ENCODE data around the gene FGL2.

DNA sequence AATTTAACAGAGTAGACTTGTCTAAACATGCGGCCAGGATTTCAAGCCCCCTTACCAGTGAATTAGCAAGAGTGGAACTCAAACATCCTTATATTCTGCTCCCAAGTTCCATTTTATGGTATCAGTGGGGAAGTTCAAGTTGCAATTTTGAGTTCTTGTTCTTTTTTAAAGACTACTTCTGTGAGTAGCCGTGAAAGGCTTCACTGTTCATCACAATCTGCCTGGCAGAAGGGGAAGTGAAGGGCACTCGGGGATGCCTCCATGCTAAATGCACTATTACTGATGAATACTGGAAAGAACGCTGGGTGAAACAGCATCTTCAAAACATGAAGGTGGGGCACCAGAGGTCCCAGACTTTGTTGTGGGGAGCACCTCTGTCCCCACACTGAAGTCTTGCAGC, 22.4 kb upstream of the FGL2 start:
- TF ChIP-seq, protein P1, sequence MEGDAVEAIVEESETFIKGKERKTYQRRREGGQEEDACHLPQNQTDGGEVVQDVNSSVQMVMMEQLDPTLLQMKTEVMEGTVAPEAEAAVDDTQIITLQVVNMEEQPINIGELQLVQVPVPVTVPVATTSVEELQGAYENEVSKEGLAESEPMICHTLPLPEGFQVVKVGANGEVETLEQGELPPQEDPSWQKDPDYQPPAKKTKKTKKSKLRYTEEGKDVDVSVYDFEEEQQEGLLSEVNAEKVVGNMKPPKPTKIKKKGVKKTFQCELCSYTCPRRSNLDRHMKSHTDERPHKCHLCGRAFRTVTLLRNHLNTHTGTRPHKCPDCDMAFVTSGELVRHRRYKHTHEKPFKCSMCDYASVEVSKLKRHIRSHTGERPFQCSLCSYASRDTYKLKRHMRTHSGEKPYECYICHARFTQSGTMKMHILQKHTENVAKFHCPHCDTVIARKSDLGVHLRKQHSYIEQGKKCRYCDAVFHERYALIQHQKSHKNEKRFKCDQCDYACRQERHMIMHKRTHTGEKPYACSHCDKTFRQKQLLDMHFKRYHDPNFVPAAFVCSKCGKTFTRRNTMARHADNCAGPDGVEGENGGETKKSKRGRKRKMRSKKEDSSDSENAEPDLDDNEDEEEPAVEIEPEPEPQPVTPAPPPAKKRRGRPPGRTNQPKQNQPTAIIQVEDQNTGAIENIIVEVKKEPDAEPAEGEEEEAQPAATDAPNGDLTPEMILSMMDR (IDR thresholded peaks at IDR 0.05) = no peak
- TF ChIP-seq POLR2AphosphoS5 (IDR thresholded peaks at IDR 0.05) (no peak), EP300 (IDR thresholded peaks at IDR 0.05) (no peak), POLR2A (IDR thresholded peaks at IDR 0.05) (no peak)
